Measurements from ENCODE around the gene RALGPS2. TPM values are rescaled to one million over a fixed set of nuclear protein-coding genes. Genes with fewer than 3 reads are reported as not detected.
"Not testable (repeated sequence)": the region's sequence is repeated elsewhere in the genome, so short reads cannot be mapped to it uniquely, and the experiment has no call there.

RALGPS2 gene
- total and polyA plus RNA-seq, 2 donors = 6.4 to 17.8 TPM

DNA sequence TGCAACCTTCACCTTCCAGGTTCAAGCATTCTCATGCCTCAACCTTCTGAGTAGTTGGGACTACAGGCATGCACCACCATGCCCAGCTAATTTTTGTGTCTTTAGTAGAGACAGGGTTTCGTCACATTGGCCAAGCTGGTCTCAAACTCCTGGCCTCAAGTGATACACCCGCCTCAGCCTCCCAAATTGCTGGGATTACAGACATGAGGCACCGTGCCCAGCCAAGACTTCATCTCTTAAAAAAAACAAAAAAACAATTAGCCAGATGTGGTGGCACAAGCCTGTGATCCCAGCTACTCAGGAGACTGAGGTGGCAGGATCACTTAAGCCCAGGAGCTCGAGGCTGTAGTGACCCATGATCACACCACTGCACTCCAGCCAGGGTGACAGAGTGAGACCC, 224.8 kb downstream of the RALGPS2 start:
- 90% methylated on average over 4 of the region's 4 CpGs for WGBS
- not testable (repeated sequence) for H3K36me3 ChIP-seq (ENCODE audit: control insufficient read depth in 2 of 2, insufficient read depth in 2 of 2, low read length in 1 of 2); H3K4me1 ChIP-seq (ENCODE audit: control insufficient read depth in 2 of 2, insufficient read depth in 2 of 2, low read length in 2 of 2); H3K27me3 ChIP-seq (ENCODE audit: control insufficient read depth in 2 of 2, insufficient read depth in 1 of 2, low read length in 1 of 2); H3K4me3 ChIP-seq (ENCODE audit: low read length in 2 of 2); H3K9me3 ChIP-seq (ENCODE audit: control insufficient read depth in 2 of 2, insufficient read depth in 1 of 2, low read length in 1 of 2); DNase-seq (ENCODE audit: low read depth in 6 of 9, low spot score in 9 of 9); H3K27ac ChIP-seq (ENCODE audit: low read depth in 1 of 2, low read length in 1 of 2)

DNA sequence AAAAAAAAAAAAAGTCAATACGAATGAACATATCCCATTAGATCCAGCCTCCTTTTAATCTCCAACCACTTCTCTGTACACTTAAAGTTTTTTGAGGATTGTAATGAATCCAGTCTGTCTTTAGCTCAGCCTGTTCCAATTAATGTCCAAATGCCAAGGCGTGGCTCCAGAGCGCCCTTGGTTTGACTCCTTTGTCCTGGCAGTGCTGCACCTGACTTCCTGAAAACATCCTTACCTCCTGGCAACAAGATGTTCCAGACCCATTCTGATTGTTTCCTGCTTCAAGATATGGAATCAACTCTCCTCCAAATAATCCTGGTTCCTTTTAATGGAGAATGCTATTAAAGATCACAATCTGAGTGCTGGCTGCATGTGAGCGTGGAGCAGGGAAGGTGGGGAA, 226.6 kb downstream of the RALGPS2 start:
- Histone ChIP-seq H3K27me3 (ENCODE audit: control insufficient read depth in 2 of 2, insufficient read depth in 1 of 2, low read length in 1 of 2) (no peaks in the 10 kb centered on the region), H3K36me3 (ENCODE audit: control insufficient read depth in 2 of 2, insufficient read depth in 2 of 2, low read length in 1 of 2) (no peaks in the 10 kb centered on the region), H3K9me3 (ENCODE audit: control insufficient read depth in 2 of 2, insufficient read depth in 1 of 2, low read length in 1 of 2) (no peaks in the 10 kb centered on the region), H3K4me3 (ENCODE audit: low read length in 2 of 2) (no peak overlapping the region), H3K4me1 (ENCODE audit: control insufficient read depth in 2 of 2, insufficient read depth in 2 of 2, low read length in 2 of 2) (peaks cover 0 to 2% of the 10 kb centered on the region in 2 donors), H3K27ac (ENCODE audit: low read depth in 1 of 2, low read length in 1 of 2) (no peak overlapping the region)
- WGBS = 97% methylated on average over 4 of the region's 4 CpGs
- no peak for DNase-seq (ENCODE audit: low read depth in 6 of 9, low spot score in 9 of 9)

DNA sequence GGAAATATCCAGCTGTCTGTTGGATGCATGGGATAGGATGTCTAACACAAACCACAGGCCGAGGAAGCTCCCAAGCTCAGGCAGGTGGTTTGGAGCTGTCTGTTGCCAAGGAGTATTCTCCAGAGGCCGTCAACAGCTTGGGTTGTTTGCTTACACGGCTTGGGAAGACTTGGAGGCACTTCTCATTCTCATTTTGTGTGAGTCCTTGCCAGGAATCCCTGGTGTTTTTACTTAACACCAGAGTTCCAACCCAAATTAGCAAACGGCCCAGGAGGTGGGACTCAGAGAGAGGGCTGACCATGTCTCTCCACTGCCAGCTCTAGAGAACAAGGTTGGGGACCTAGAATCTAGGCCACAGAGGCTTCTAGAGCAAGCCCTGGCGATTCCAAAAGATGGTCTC, 228.0 kb downstream of the RALGPS2 start:
- H3K4me1 ChIP-seq (ENCODE audit: control insufficient read depth in 2 of 2, insufficient read depth in 2 of 2, low read length in 2 of 2) = peaks cover 0 to 2% of the 10 kb centered on the region in 2 donors
- no peak for DNase-seq (ENCODE audit: low read depth in 6 of 9, low spot score in 9 of 9)
- H3K27me3 ChIP-seq (ENCODE audit: control insufficient read depth in 2 of 2, insufficient read depth in 1 of 2, low read length in 1 of 2) = no peaks in the 10 kb centered on the region
- H3K36me3 ChIP-seq (ENCODE audit: control insufficient read depth in 2 of 2, insufficient read depth in 2 of 2, low read length in 1 of 2) = no peaks in the 10 kb centered on the region
- H3K9me3 ChIP-seq (ENCODE audit: control insufficient read depth in 2 of 2, insufficient read depth in 1 of 2, low read length in 1 of 2) = no peaks in the 10 kb centered on the region
- H3K4me3 ChIP-seq (ENCODE audit: low read length in 2 of 2) = no peak overlapping the region
- H3K27ac ChIP-seq (ENCODE audit: low read depth in 1 of 2, low read length in 1 of 2) = no peak overlapping the region
- WGBS = 87% methylated on average over 5 of the region's 5 CpGs

DNA sequence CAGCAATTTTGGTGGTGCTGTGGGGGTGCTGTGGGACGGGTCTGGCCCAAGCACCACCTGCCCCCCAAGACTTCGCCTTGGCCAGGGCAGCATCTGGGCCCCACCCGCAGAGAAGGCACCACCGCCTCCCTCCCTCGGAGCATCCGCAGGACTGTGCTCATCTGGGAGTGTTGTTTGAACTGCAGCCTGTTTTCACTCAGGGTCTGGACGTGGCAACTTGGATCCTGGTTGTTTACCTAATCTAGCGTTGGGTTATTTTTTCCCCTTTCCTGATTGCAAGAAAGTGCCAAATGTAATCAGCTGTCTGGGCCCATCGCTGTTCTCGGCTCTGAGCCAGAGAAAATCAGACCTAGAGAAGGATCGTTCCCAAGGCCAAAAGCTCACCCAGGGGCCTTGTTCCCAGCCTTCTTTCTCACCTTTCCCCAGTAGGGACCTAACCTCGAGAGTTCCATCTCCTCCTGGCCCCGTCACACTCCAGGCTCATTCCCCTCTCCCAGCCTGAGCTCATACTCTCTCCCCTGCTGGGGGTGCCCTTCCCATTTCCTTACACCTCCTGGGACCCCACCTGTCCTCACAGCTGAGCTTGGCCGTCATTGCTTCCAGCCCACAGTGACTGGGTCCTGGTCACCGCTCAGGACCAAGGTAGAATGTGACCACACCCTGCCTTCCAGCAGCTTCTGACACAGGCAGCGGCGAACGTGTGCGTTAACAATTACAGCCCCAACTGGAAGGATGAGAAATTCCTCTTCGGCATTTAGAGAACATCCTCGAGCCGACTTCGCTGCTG, 228.7 kb downstream of the RALGPS2 start:
- Histone ChIP-seq H3K4me1 (ENCODE audit: control insufficient read depth in 2 of 2, insufficient read depth in 2 of 2, low read length in 2 of 2) (peaks cover 0 to 2% of the 10 kb centered on the region in 2 donors), H3K9me3 (ENCODE audit: control insufficient read depth in 2 of 2, insufficient read depth in 1 of 2, low read length in 1 of 2) (no peaks in the 10 kb centered on the region), H3K27ac (ENCODE audit: low read depth in 1 of 2, low read length in 1 of 2) (no peak overlapping the region), H3K4me3 (ENCODE audit: low read length in 2 of 2) (no peak overlapping the region), H3K27me3 (ENCODE audit: control insufficient read depth in 2 of 2, insufficient read depth in 1 of 2, low read length in 1 of 2) (no peaks in the 10 kb centered on the region), H3K36me3 (ENCODE audit: control insufficient read depth in 2 of 2, insufficient read depth in 2 of 2, low read length in 1 of 2) (no peaks in the 10 kb centered on the region)
- 91% methylated on average over 23 of the region's 23 CpGs for WGBS
- no peak for DNase-seq (ENCODE audit: low read depth in 6 of 9, low spot score in 9 of 9)

DNA sequence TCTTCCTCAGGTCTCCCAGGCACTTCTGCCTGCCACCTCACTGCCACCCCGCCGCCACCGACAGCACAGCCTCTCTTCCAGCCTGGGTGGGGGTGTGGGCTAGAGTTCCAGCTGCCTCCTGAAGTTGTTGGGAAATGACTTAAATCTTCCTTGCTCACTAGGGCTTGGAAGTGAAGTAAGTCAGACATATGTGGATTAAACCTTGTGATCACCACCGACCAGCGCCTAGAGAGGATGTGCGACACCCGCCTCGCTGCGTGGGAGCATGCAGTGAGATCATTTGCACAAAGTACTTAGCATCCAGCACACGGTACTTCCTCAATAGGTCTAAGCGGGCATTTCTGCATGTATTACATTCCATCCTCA, 229.3 kb downstream of the RALGPS2 start:
- no peaks in the 10 kb centered on the region for H3K9me3 ChIP-seq (ENCODE audit: control insufficient read depth in 2 of 2, insufficient read depth in 1 of 2, low read length in 1 of 2)
- H3K27ac ChIP-seq (ENCODE audit: low read depth in 1 of 2, low read length in 1 of 2) = no peak overlapping the region
- H3K36me3 ChIP-seq (ENCODE audit: control insufficient read depth in 2 of 2, insufficient read depth in 2 of 2, low read length in 1 of 2) = no peaks in the 10 kb centered on the region
- H3K4me3 ChIP-seq (ENCODE audit: low read length in 2 of 2) = no peak overlapping the region
- 93% methylated on average over 11 of the region's 11 CpGs for WGBS
- H3K27me3 ChIP-seq (ENCODE audit: control insufficient read depth in 2 of 2, insufficient read depth in 1 of 2, low read length in 1 of 2) = no peaks in the 10 kb centered on the region
- peaks cover 0 to 2% of the 10 kb centered on the region in 2 donors for H3K4me1 ChIP-seq (ENCODE audit: control insufficient read depth in 2 of 2, insufficient read depth in 2 of 2, low read length in 2 of 2)
- no peak for DNase-seq (ENCODE audit: low read depth in 6 of 9, low spot score in 9 of 9)

DNA sequence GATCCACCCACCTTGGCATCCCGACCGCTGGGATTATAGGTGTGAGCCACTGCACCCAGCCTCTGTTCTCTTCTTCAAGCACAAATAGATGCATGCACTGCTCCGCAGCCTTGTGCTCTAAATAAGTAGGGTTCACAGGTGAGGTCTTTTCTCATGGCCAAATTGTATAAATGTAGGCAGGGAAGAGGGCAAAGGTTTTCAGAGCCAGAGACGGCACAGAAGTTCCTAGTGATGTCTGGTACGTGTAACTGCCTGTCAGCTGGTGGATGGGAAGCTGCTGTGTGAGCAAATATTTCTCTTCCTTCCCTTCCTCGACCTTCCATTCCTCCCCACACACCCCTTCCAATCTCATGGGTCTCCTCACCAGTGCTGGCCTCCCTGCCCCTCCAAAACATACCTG, 229.9 kb downstream of the RALGPS2 start:
- Histone ChIP-seq H3K4me1 (ENCODE audit: control insufficient read depth in 2 of 2, insufficient read depth in 2 of 2, low read length in 2 of 2) (peaks cover 0 to 2% of the 10 kb centered on the region in 2 donors), H3K36me3 (ENCODE audit: control insufficient read depth in 2 of 2, insufficient read depth in 2 of 2, low read length in 1 of 2) (no peaks in the 10 kb centered on the region), H3K27me3 (ENCODE audit: control insufficient read depth in 2 of 2, insufficient read depth in 1 of 2, low read length in 1 of 2) (no peaks in the 10 kb centered on the region), H3K4me3 (ENCODE audit: low read length in 2 of 2) (no peak overlapping the region), H3K9me3 (ENCODE audit: control insufficient read depth in 2 of 2, insufficient read depth in 1 of 2, low read length in 1 of 2) (no peaks in the 10 kb centered on the region), H3K27ac (ENCODE audit: low read depth in 1 of 2, low read length in 1 of 2) (no peak overlapping the region)
- no peak for DNase-seq (ENCODE audit: low read depth in 6 of 9, low spot score in 9 of 9)
- WGBS = 73% methylated on average over 6 of the region's 6 CpGs

DNA sequence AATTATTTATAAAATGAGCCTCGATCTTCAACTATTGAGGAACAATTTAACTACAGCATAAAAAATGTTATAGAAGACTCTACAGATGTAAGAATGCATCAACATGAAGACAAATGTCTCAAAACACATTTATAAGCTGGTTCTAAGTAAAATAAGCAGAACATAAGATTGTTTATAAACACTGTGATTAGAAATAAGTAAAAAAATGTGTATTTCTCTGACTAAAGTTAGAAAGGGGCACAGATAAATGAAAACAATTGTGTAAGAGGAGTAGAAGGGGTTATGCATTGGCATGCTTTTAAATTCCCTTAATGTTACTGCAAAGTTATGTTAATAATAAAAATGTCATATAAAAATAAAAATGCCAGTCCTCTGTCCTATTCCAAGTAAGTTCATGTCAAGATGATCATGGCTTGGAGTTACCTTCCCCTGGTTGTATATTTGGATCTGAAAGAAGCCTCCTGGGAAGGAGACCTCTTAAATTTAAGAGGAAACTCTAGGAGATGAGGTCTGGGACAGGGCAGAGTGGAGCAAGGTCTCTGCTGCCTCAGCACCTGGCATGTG, 230.4 kb downstream of the RALGPS2 start:
- DNase-seq (ENCODE audit: low read depth in 6 of 9, low spot score in 9 of 9) = no peak
- H3K27ac ChIP-seq (ENCODE audit: low read depth in 1 of 2, low read length in 1 of 2) = no peak overlapping the region
- H3K9me3 ChIP-seq (ENCODE audit: control insufficient read depth in 2 of 2, insufficient read depth in 1 of 2, low read length in 1 of 2) = no peaks in the 10 kb centered on the region
- H3K36me3 ChIP-seq (ENCODE audit: control insufficient read depth in 2 of 2, insufficient read depth in 2 of 2, low read length in 1 of 2) = no peaks in the 10 kb centered on the region
- peaks cover 0 to 2% of the 10 kb centered on the region in 2 donors for H3K4me1 ChIP-seq (ENCODE audit: control insufficient read depth in 2 of 2, insufficient read depth in 2 of 2, low read length in 2 of 2)
- H3K4me3 ChIP-seq (ENCODE audit: low read length in 2 of 2) = no peak overlapping the region
- no peaks in the 10 kb centered on the region for H3K27me3 ChIP-seq (ENCODE audit: control insufficient read depth in 2 of 2, insufficient read depth in 1 of 2, low read length in 1 of 2)
- WGBS = 88% methylated on average over 1 of the region's 1 CpG

DNA sequence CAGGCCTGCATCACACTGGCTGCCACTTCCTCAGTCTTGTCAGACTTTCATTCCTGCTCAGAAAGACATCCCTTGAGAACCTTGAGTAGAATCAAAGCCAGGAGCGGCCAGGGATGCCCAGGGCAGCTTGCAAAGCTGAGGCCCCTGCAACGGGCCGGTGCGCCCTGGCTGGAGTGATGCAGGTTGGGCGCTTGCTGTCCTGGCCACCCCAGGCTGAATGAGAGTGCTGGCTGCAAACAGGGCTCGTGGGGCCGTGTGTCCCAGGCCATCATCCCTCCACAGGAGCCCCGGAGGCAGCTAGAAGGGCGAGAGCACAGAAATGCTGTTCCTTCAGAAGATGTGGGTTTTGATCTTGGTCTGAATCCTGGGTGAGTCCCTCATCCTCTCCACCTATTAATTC, 233.4 kb downstream of the RALGPS2 start:
- DNase-seq (ENCODE audit: low read depth in 6 of 9, low spot score in 9 of 9) = no peak
- 97% methylated on average over 9 of the region's 9 CpGs for WGBS
- H3K4me3 ChIP-seq (ENCODE audit: low read length in 2 of 2) = no peak overlapping the region
- H3K4me1 ChIP-seq (ENCODE audit: control insufficient read depth in 2 of 2, insufficient read depth in 2 of 2, low read length in 2 of 2) = no peaks in the 10 kb centered on the region
- no peaks in the 10 kb centered on the region for H3K27me3 ChIP-seq (ENCODE audit: control insufficient read depth in 2 of 2, insufficient read depth in 1 of 2, low read length in 1 of 2)
- H3K27ac ChIP-seq (ENCODE audit: low read depth in 1 of 2, low read length in 1 of 2) = no peak overlapping the region
- no peaks in the 10 kb centered on the region for H3K9me3 ChIP-seq (ENCODE audit: control insufficient read depth in 2 of 2, insufficient read depth in 1 of 2, low read length in 1 of 2)
- no peaks in the 10 kb centered on the region for H3K36me3 ChIP-seq (ENCODE audit: control insufficient read depth in 2 of 2, insufficient read depth in 2 of 2, low read length in 1 of 2)

DNA sequence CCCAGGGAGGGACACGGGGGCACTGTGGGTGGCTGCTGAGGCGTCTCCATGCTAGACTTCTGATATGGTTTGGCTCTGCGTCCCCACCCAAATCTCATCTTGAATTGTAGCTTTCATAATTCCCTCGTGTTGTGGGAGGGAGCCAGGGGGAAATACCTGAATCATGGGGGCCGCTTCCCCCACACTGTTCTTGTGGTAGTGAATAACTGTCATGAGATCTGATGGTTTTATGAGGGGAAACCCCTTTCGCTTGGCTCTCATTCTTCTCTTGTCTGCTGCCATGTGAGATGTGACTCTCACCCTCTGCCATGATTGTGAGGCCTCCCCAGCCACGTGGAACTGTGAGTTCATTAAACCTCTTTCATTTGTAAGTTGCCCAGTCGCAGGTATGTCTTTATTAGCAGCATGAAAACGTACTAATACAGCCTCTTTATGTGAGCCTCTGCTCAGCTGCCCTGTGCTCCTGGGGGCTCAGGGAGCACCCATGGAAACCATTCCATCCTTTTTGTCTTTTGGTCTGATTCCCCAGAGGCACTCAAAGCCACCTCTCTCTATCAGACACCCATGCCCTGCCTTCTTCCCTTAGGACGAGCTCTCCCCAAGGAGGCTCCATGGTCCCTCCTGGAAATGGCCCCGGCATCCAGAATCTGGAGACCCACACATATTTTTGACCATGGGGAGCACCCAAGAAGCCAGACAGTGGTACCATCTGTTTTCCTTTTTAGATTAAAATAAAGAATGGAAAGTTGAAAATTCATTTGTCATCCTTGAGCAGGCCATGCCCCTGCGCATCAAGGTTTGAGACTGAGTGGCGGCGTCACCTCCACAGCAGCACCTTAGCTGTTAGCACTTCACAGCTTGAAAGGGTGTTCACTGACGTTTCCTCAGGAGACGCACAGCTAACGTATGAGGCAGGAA, 234.8 kb downstream of the RALGPS2 start:
- 91% methylated on average over 17 of the region's 17 CpGs for WGBS

More for the DNA sequence above, 234.8 kb downstream of the RALGPS2 start:
- Histone ChIP-seq H3K9me3 (ENCODE audit: control insufficient read depth in 2 of 2, insufficient read depth in 1 of 2, low read length in 1 of 2) (peaks cover 0 to 3% of the 10 kb centered on the region in 2 donors), H3K4me1 (ENCODE audit: control insufficient read depth in 2 of 2, insufficient read depth in 2 of 2, low read length in 2 of 2) (no peaks in the 10 kb centered on the region), H3K27ac (ENCODE audit: low read depth in 1 of 2, low read length in 1 of 2) (no peak overlapping the region), H3K4me3 (ENCODE audit: low read length in 2 of 2) (no peak overlapping the region), H3K36me3 (ENCODE audit: control insufficient read depth in 2 of 2, insufficient read depth in 2 of 2, low read length in 1 of 2) (no peaks in the 10 kb centered on the region), H3K27me3 (ENCODE audit: control insufficient read depth in 2 of 2, insufficient read depth in 1 of 2, low read length in 1 of 2) (no peaks in the 10 kb centered on the region)
- no peak for DNase-seq (ENCODE audit: low read depth in 6 of 9, low spot score in 9 of 9)

All from thymus (tissue), 11 donors.